ENCODE data around the gene WDR90.
A peak's percentile ranks its signal among the peaks of the same experiment; 100 is the strongest.

Gene WDR90

DNA sequence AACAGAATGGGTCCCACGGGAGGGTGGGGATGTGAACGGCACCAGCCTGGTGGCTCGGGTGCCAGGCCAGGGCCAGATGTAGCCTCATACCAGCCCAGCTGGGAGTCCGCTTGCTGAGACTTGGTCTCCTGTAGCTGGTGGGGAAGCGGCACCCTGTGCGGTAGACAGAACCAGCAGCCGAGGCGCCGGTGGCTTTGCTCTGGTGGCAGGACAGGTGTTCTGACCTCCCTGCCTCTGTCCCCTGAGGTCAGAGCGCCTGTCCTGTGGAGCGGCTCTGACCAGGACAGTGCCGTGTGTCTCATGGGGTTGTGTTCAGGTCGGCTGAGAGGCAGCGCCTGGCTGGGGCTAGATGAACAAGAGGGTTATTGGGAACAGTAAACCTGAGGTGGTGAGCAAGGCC, 39.2 kb upstream of the WDR90 start:
- DNase-seq (ENCODE audit: low read depth), result no peak
- no peak overlapping the region for H3K4me3 ChIP-seq (ENCODE audit: low read depth, low read length)
- TF ChIP-seq, protein P1, sequence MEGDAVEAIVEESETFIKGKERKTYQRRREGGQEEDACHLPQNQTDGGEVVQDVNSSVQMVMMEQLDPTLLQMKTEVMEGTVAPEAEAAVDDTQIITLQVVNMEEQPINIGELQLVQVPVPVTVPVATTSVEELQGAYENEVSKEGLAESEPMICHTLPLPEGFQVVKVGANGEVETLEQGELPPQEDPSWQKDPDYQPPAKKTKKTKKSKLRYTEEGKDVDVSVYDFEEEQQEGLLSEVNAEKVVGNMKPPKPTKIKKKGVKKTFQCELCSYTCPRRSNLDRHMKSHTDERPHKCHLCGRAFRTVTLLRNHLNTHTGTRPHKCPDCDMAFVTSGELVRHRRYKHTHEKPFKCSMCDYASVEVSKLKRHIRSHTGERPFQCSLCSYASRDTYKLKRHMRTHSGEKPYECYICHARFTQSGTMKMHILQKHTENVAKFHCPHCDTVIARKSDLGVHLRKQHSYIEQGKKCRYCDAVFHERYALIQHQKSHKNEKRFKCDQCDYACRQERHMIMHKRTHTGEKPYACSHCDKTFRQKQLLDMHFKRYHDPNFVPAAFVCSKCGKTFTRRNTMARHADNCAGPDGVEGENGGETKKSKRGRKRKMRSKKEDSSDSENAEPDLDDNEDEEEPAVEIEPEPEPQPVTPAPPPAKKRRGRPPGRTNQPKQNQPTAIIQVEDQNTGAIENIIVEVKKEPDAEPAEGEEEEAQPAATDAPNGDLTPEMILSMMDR (IDR thresholded peaks at IDR 0.05; ENCODE audit: insufficient read depth, low read depth, low read length, missing control alignments), result no peak

- no peak for DNase-seq (ENCODE audit: low read depth)
- TF ChIP-seq, protein P1 (IDR thresholded peaks at IDR 0.05; ENCODE audit: insufficient read depth, low read depth, low read length, missing control alignments), result peak; percentile 57
- no peak overlapping the region for H3K4me3 ChIP-seq (ENCODE audit: low read depth, low read length)
Observed at GRCh38 chr16:610513-611381, 38.4 kb upstream of the WDR90 start.

DNA sequence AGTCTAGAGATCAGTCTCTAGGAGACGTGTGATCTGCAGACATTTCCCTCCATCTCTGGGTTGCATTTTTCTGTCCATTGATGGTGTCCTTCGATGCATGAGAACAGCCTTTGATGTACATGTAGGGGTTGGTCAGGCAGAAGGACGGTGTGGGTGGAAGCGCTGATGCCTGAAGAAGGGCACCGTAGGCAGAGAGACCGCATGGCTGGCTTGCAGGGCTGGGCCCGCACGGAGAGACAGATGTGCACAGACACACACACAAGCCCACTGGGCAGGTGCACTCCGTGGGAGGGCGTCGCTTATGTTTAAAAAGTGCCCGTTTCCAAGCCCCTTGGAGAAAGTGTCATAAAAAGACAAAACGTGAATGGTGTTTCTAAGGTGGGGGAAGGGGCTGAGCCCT, 34.0 kb upstream of the WDR90 start:
- DNase-seq (ENCODE audit: low read depth), result no peak
- H3K4me3 ChIP-seq (ENCODE audit: low read depth, low read length), result no peak overlapping the region
- TF ChIP-seq, protein P1 (IDR thresholded peaks at IDR 0.05; ENCODE audit: insufficient read depth, low read depth, low read length, missing control alignments), result no peak

DNA sequence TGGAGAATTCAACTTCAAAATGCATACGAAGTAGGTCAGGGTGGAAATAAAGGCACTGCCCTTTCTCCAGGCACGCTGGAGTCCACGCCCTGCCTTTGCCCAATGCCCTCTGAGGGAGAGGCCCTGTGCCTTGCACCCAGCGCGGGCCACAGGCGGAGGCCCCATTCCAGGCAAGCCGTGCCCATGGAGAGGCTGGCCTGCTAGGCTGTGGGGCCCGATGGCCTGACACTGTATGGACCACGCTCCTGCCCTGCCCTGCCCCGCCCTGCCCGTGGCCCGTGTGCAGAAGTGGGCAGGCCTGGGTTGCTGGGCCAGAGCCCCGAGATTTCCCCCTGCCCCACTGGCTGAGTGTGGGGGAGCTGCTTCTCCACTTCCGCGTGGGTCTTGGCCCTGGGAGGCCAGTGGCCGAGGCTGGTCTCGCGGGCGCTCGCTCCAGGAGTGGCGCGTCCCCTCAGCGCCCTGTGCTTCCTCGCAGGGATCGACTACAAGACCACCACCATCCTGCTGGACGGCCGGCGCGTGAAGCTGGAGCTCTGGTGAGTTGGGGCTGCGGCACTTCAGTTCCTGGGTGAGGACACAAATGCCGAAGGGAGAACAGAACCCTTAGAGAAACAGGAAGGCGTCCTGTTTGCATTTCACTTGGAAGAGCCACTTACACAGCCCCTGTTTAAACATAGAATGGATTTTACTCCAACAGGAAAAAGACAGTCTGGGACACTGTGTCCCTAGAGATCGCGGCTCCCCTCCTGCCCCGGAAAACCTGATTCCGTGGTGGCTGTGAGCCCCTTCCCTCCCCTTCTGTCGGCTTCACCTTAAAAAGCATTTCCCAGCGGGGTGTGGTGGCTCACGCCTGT, 32.2 kb upstream of the WDR90 start:
- no peak overlapping the region for H3K4me3 ChIP-seq (ENCODE audit: low read depth, low read length)
- DNase-seq (ENCODE audit: low read depth), result no peak
- TF ChIP-seq, protein P1 (IDR thresholded peaks at IDR 0.05; ENCODE audit: insufficient read depth, low read depth, low read length, missing control alignments), result no peak

- H3K4me3 ChIP-seq (ENCODE audit: low read depth, low read length), result no peak overlapping the region
- no peak for DNase-seq (ENCODE audit: low read depth)
- TF ChIP-seq, protein P1 (IDR thresholded peaks at IDR 0.05; ENCODE audit: insufficient read depth, low read depth, low read length, missing control alignments), result no peak
Observed at GRCh38 chr16:617855-618254, 31.3 kb upstream of the WDR90 start.

DNA sequence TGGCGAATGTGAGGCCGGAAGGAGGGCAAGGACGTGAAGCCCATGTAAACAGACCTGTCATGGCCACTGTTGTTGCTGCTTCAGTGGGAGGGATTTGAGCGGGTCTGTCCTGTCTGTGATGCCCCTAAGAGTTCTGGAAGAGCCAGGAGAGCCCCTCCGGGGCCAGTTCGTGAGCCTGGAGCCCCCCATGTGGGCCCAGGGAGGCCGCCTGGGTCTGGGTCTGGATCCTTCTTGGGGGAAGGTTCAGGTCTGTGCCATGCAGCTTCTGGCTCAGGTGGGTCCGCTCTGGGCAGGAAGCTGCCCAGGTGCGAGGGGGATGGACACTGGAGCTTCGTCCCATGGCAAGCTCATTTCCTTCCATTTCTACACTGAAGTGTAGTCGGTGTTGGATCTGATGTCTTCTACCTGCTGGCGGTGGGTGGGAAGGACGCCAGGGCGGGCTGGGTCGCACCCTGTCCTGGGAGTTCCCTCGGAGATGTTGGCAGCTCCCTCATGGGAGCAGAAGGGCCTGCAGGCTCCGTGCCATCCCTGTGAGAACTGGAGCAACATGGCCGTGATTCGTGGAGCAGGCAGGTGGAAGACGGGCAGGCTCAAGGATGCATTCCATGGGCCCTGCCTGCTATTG, 29.6 kb upstream of the WDR90 start:
- TF ChIP-seq, protein P1 (IDR thresholded peaks at IDR 0.05; ENCODE audit: insufficient read depth, low read depth, low read length, missing control alignments), result no peak
- DNase-seq (ENCODE audit: low read depth), result no peak
- H3K4me3 ChIP-seq (ENCODE audit: low read depth, low read length), result no peak overlapping the region

Measured in GM12865 (cell line).